GM06990 (cell line): Measurements from ENCODE around the gene PSMD3.

Experiments
- DNase-seq: peaks from one replicate; pipeline ENCODE4 v3.0.0-alpha.2; 2011; ENCODE audit not compliant: insufficient read length; ENCODE audit errors: extremely low read depth
- H3K27me3 ChIP-seq: replicated peaks from 2 replicates; pipeline ENCODE4 v1.6.0; 2011; ENCODE audit warnings: low read length; ENCODE audit not compliant: control insufficient read depth, insufficient read depth
- H3K36me3 ChIP-seq: 2 replicates; pipeline ENCODE4 v1.5.1; 2011; ENCODE audit warnings: low read length; ENCODE audit not compliant: control insufficient read depth, insufficient read depth
- H3K4me3 ChIP-seq: replicated peaks from 2 replicates; pipeline ENCODE4 v1.5.1; 2011; ENCODE audit warnings: low read depth, mild to moderate bottlenecking, control low read depth, low read length
- TF ChIP-seq, protein P1 (sequence below): IDR thresholded peaks from 2 replicates; pipeline ENCODE4 v1.5.1; 2011; ENCODE audit warnings: low read length, control low read depth, mild to moderate bottlenecking, inconsistent platforms; ENCODE audit not compliant: insufficient read depth, poor library complexity, severe bottlenecking

Gene PSMD3

GRCh38 chr17:39963829-39964228, 16.8 kb upstream of the PSMD3 start:
- TF ChIP-seq, protein P1, sequence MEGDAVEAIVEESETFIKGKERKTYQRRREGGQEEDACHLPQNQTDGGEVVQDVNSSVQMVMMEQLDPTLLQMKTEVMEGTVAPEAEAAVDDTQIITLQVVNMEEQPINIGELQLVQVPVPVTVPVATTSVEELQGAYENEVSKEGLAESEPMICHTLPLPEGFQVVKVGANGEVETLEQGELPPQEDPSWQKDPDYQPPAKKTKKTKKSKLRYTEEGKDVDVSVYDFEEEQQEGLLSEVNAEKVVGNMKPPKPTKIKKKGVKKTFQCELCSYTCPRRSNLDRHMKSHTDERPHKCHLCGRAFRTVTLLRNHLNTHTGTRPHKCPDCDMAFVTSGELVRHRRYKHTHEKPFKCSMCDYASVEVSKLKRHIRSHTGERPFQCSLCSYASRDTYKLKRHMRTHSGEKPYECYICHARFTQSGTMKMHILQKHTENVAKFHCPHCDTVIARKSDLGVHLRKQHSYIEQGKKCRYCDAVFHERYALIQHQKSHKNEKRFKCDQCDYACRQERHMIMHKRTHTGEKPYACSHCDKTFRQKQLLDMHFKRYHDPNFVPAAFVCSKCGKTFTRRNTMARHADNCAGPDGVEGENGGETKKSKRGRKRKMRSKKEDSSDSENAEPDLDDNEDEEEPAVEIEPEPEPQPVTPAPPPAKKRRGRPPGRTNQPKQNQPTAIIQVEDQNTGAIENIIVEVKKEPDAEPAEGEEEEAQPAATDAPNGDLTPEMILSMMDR = no peak
- no peak for DNase-seq
- Histone ChIP-seq H3K27me3 (peaks cover 2% of the 10 kb centered on the region), H3K4me3 (no peak overlapping the region), H3K36me3 (no peaks in the 10 kb centered on the region)

DNA sequence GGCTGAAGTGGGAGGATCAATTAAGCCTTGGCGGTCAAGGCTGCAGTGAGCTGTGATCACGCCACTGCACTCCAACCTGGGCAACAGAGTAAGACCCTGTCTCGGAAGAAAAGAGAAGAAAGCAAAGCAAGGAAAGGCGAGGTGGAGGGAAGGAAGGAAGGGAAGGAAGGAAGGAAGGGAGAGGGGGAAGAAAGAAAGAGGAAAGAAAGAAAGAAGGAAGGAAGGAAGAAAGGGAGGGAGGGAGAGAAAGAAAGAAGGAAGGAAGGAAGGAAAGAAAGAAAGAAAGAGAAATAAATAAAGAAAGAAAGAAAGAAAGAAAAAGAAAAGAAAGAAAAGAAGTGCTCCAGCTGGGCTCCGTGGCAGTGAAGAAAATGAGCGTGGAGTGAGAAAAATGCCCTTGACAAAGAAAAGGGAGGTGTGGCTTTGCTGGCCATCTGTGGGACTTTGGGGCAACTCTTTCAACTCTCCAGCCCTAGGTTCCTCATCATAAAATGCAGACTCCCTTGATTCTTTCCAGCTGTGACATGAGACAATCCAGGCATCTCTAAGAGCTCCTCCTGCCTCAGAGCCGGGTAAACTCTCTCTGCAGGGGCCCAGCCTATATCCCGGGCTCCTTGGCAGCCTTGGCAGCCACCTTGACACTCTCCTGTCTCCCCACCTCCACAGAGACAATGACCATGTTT, 15.4 kb upstream of the PSMD3 start:
- H3K4me3 ChIP-seq = no peak overlapping the region
- no peaks in the 10 kb centered on the region for H3K36me3 ChIP-seq
- H3K27me3 ChIP-seq = peaks cover 2% of the 10 kb centered on the region
- DNase-seq = no peak
- TF ChIP-seq, protein P1 = no peak

DNA sequence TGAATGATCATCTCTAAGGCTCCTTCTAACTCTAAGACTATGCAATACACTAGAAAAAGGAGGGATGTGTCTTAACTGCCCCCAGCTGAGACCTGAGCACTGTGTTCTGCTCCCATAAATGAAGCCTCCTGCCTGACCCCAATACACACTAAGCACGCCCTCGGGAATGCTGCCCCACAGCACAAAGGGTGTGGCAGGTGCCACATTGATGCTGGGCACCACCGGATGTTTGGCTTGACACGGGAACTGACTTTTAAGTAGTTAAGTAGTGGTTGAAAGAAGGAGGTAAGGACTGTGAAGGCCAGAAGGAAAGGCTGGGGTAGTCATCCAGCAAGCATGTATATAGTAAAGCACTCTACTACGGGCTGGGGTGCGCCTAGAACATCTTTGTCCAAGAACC, 13.8 kb upstream of the PSMD3 start:
- H3K27me3 ChIP-seq = peaks cover 2% of the 10 kb centered on the region
- no peaks in the 10 kb centered on the region for H3K36me3 ChIP-seq
- no peak overlapping the region for H3K4me3 ChIP-seq
- TF ChIP-seq, protein P1 = no peak
- no peak for DNase-seq

DNA sequence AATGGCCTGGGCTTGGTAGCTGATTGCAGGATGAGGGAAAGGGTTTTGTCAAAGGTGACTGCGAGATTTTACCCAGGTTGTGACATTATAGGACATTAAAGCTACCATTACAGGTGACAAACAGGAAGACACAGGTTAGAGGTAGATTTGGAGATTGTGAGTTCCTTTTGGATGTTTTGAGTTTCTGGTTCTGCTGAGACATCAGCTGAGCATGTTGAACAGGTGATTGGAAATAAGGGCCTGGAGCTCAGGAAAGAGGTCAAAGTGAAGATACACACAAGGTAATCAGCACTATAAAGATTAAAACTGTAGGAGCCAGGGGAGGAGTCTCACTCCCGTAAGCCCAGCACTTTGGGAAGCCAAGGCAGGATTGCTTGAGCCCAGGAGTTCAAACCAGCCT, 11.8 kb upstream of the PSMD3 start:
- TF ChIP-seq, protein P1 = no peak
- DNase-seq = no peak

DNA sequence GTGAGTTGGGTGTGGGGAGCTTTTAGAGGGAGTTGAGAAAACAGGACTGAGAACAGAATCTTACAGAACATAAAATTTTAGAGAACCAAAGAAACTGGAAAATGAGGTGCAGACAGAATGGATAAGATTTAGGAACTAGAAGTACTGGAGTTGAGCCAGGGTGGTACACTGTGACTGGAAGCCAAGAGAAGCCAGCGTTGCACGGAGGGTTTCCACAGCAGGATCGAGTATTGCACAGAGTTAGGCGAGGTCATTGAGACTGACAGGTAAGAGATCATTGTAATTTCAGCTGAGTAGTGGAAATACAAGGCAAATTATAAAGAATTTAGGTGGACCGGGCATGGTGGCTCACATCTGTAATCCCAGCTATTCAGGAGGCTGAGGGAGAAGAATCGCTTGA, 11.2 kb upstream of the PSMD3 start:
- DNase-seq = no peak
- no peak overlapping the region for H3K4me3 ChIP-seq
- TF ChIP-seq, protein P1 = no peak
- H3K27me3 ChIP-seq = no peaks in the 10 kb centered on the region; the same call in none of the 2 replicates
- H3K36me3 ChIP-seq = no peaks in the 10 kb centered on the region

More for the DNA sequence above, 11.8 kb upstream of the PSMD3 start:
- H3K27me3 ChIP-seq = peaks cover 2% of the 10 kb centered on the region
- H3K4me3 ChIP-seq = no peak overlapping the region
- H3K36me3 ChIP-seq = no peaks in the 10 kb centered on the region

DNA sequence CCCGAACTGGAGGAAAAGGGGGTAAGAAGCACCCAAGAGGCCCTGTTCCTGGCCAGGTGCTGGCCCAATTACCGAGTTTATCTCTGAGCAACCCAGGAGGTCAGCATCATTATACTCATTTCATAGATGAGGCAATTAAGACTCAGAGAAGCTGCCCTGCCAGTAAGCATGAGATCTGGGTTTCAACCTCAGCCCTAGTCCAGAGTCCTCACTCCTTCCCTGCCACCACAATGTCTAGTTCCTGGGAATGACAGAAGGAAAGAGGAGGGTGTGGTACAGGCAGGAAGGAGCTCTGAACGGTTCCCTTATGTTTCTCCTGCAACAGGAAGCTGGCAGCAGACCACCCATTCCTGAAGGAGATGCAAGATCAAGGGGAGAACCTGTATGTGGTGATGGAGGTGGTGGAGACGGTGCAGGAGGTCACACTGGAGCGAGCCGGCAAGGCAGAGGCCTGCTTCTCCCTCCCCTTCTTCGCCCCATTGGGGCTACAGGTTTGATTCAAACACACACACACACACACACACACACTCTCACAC, 10.4 kb upstream of the PSMD3 start:
- no peak for DNase-seq

More for the DNA sequence above, 10.4 kb upstream of the PSMD3 start:
- Histone ChIP-seq H3K27me3 (no peaks in the 10 kb centered on the region; the same call in none of the 2 replicates), H3K4me3 (no peak overlapping the region), H3K36me3 (no peaks in the 10 kb centered on the region)
- TF ChIP-seq, protein P1 = no peak
